OCI-LY3 (cell line): ENCODE data around the gene IFT25.

Experiments
- H2AFZ ChIP-seq: fragments of 200-600, 300-600 bp; shearing (Covaris generic); 2 replicates; pipeline ENCODE4 v1.6.0; 2014; ENCODE audit warnings: antibody characterized with exemption, low read depth, low read length
- H3K27ac ChIP-seq: fragments of 200-600, 300-600 bp; sonication (generic); 2 replicates; pipeline ENCODE4 v1.5.1; 2014; ENCODE audit warnings: mild to moderate bottlenecking, low read length, moderate library complexity, mixed read lengths
- H3K27me3 ChIP-seq: fragments of 200-600, 300-600 bp; sonication (generic); 2 replicates; pipeline ENCODE4 v1.6.1; 2014; ENCODE audit warnings: low read depth, low read length, mixed read lengths
- H3K36me3 ChIP-seq: fragments of 200-600, 300-600 bp; sonication (generic); replicated peaks from 2 replicates; pipeline ENCODE3; 2014; ENCODE audit warnings: low read depth, low read length, mixed read lengths
- H3K4me1 ChIP-seq: fragments of 300-600, 200-600 bp; sonication (generic); 2 replicates; pipeline ENCODE4 v1.6.1; 2014; ENCODE audit warnings: low read length, mixed read lengths
- H3K4me2 ChIP-seq: fragments of 200-600, 300-600 bp; sonication (generic); 2 replicates; pipeline ENCODE4 v1.6.1; 2014; ENCODE audit warnings: low read length, mixed read lengths
- H3K4me3 ChIP-seq: fragments of 300-600, 200-600 bp; sonication (generic); 2 replicates; pipeline ENCODE4 v1.5.1; 2014; ENCODE audit warnings: antibody characterized with exemption, mild to moderate bottlenecking, low read length, moderate library complexity
- H3K79me2 ChIP-seq: fragments of 300-600, 200-600 bp; shearing (Covaris generic); 2 replicates; pipeline ENCODE4 v1.6.1; 2014; ENCODE audit warnings: mild to moderate bottlenecking, low read length, mixed read lengths
- H3K9ac ChIP-seq: fragments of 300-600, 200-600 bp; shearing (Covaris generic); 2 replicates; pipeline ENCODE4 v1.6.0; 2014; ENCODE audit warnings: mild to moderate bottlenecking, low read length, moderate library complexity
- H3K9me3 ChIP-seq: fragments of 200-600, 300-600 bp; shearing (Covaris generic); 2 replicates; pipeline ENCODE4 v1.6.1; 2014; ENCODE audit warnings: low read length, mixed read lengths; ENCODE audit not compliant: insufficient read depth
- H4K20me1 ChIP-seq: fragments of 200-600, 300-600 bp; sonication (generic); 2 replicates; pipeline ENCODE4 v1.6.1; 2016; ENCODE audit warnings: low read length, mixed read lengths; ENCODE audit not compliant: insufficient read depth
- EZH2phosphoT487 ChIP-seq: fragments of 200-600 bp; shearing (Covaris generic); IDR thresholded peaks from 2 replicates; pipeline ENCODE4 v1.6.1; 2018; ENCODE audit warnings: antibody characterized with exemption, mixed run types, low read depth
- TF ChIP-seq, protein P1 (sequence below): fragments of 200-600, 300-600 bp; sonication (generic); IDR thresholded peaks from 2 replicates; pipeline ENCODE4 v1.5.1; 2014; ENCODE audit warnings: antibody characterized with exemption, low read length, low read depth

The IFT25 gene

GRCh38 chr1:53963460-53963859 lies 18.0 kb upstream of the IFT25 start:
- H3K27me3 ChIP-seq: no peaks in the 10 kb centered on the region
- no peaks in the 10 kb centered on the region for H3K9me3 ChIP-seq
- no peak overlapping the region for H2AFZ ChIP-seq
- H3K4me1 ChIP-seq: peaks cover 10% of the 10 kb centered on the region
- no peak overlapping the region for H3K27ac ChIP-seq
- H4K20me1 ChIP-seq: no peaks in the 10 kb centered on the region
- H3K79me2 ChIP-seq: no peaks in the 10 kb centered on the region
- H3K36me3 ChIP-seq: peaks cover 13% of the 10 kb centered on the region
- no peak overlapping the region for H3K9ac ChIP-seq
- no peak overlapping the region for H3K4me3 ChIP-seq
- TF ChIP-seq EZH2phosphoT487: no peak
- TF ChIP-seq, protein P1, sequence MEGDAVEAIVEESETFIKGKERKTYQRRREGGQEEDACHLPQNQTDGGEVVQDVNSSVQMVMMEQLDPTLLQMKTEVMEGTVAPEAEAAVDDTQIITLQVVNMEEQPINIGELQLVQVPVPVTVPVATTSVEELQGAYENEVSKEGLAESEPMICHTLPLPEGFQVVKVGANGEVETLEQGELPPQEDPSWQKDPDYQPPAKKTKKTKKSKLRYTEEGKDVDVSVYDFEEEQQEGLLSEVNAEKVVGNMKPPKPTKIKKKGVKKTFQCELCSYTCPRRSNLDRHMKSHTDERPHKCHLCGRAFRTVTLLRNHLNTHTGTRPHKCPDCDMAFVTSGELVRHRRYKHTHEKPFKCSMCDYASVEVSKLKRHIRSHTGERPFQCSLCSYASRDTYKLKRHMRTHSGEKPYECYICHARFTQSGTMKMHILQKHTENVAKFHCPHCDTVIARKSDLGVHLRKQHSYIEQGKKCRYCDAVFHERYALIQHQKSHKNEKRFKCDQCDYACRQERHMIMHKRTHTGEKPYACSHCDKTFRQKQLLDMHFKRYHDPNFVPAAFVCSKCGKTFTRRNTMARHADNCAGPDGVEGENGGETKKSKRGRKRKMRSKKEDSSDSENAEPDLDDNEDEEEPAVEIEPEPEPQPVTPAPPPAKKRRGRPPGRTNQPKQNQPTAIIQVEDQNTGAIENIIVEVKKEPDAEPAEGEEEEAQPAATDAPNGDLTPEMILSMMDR: no peak
- peak overlapping the region; percentile 32; the same call in 1 of the 2 replicates for H3K4me2 ChIP-seq

GRCh38 chr1:53962395-53962794 lies 16.9 kb upstream of the IFT25 start:
- TF ChIP-seq, protein P1: no peak
- TF ChIP-seq EZH2phosphoT487: no peak
- H3K4me2 ChIP-seq: no peak overlapping the region
- H3K4me1 ChIP-seq: peaks cover 10% of the 10 kb centered on the region
- peaks cover 13% of the 10 kb centered on the region for H3K36me3 ChIP-seq
- no peak overlapping the region for H2AFZ ChIP-seq
- no peaks in the 10 kb centered on the region for H3K27me3 ChIP-seq
- H3K9ac ChIP-seq: no peak overlapping the region
- H3K4me3 ChIP-seq: no peak overlapping the region
- H3K79me2 ChIP-seq: no peaks in the 10 kb centered on the region
- no peaks in the 10 kb centered on the region for H4K20me1 ChIP-seq
- H3K9me3 ChIP-seq: no peaks in the 10 kb centered on the region
- no peak overlapping the region for H3K27ac ChIP-seq

DNA sequence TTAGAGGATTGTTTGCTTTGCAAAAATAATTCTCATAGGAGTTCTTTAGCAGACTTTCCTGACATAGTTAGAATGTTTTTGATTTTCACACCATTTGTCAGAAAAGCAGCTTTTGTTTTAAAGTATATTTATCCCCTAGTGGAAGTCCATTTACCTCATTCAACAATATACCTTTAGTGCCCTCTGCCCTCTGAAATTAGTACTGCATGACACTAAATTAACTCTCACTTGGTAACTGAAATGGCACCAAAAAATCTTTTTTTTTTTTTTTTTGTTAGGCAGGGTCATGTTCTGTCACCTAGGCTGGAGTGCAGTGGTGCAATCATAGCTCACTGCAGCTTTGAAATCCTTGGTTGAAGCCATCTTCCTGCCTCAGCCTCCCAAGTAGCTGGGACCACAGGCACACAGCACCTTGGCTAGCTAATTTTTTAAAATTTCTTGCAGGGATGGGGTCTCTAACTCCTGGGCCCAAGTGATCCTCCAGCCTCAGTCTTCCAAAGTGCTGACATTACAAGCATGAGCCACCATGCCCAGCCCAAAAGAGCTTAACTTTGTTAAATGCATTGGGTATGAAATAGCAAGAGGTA lies 14.3 kb upstream of the IFT25 start:
- Histone ChIP-seq H3K27me3 (no peaks in the 10 kb centered on the region), H3K27ac (no peak overlapping the region), H3K9me3 (no peaks in the 10 kb centered on the region), H3K79me2 (no peaks in the 10 kb centered on the region), H3K4me2 (no peak overlapping the region), H3K36me3 (peaks cover 13% of the 10 kb centered on the region), H2AFZ (no peak overlapping the region), H3K9ac (no peak overlapping the region), H3K4me1 (peaks cover 19% of the 10 kb centered on the region), H4K20me1 (no peaks in the 10 kb centered on the region), H3K4me3 (no peak overlapping the region)
- TF ChIP-seq, protein P1: peak; percentile 52
- no peak for TF ChIP-seq EZH2phosphoT487

- Histone ChIP-seq H3K4me1 (peaks cover 9% of the 10 kb centered on the region), H3K27me3 (no peaks in the 10 kb centered on the region), H3K9me3 (no peaks in the 10 kb centered on the region), H3K4me2 (no peak overlapping the region), H4K20me1 (no peaks in the 10 kb centered on the region), H2AFZ (no peak overlapping the region), H3K4me3 (no peak overlapping the region), H3K79me2 (no peaks in the 10 kb centered on the region), H3K36me3 (peaks cover 13% of the 10 kb centered on the region), H3K9ac (no peak overlapping the region), H3K27ac (no peak overlapping the region)
- TF ChIP-seq EZH2phosphoT487: no peak
- TF ChIP-seq, protein P1: no peak
Measured at GRCh38 chr1:53957194-53957818, 11.8 kb upstream of the IFT25 start.
